Large intestine (tissue), 3 donors: ENCODE results near the gene SETD4. TPM values are rescaled to one million over a fixed set of nuclear protein-coding genes. Genes with fewer than 3 reads are reported as not detected.

Source experiments
- DNase-seq, 2 donors: peaks; one replicate each; pipeline versions ENCODE4 v3.0.0 to v3.0.0-alpha.2; 2013
- H3K27ac ChIP-seq: one replicate; pipeline ENCODE4 v1.5.1; 2013; ENCODE audit warnings: low read length
- H3K27me3 ChIP-seq: 2 replicates; pipeline ENCODE4 v1.6.1; 2013; ENCODE audit warnings: low read length; ENCODE audit not compliant: control insufficient read depth, insufficient read depth
- H3K36me3 ChIP-seq: 2 replicates; pipeline ENCODE4 v1.6.1; 2013; ENCODE audit warnings: low read length; ENCODE audit not compliant: control insufficient read depth, insufficient read depth
- H3K4me1 ChIP-seq: one replicate; pipeline ENCODE4 v1.6.1; 2013; ENCODE audit warnings: low read length; ENCODE audit not compliant: control insufficient read depth, insufficient read depth
- H3K4me3 ChIP-seq: one replicate; pipeline ENCODE4 v1.5.1; 2013; ENCODE audit warnings: low read length
- H3K9me3 ChIP-seq: one replicate; pipeline ENCODE4 v1.6.1; 2013; ENCODE audit warnings: mild to moderate bottlenecking, low read depth, low read length, moderate library complexity; ENCODE audit not compliant: control insufficient read depth
- WGBS: methylation state at CpG from one replicate; pipeline ENCODE4 v1.1.5; 2013; ENCODE audit warnings: low lambda C conversion rate; ENCODE audit not compliant: insufficient coverage; 5-methylcytosine and 5-hydroxymethylcytosine counted together
- polyA plus RNA-seq: library from polyadenylated mRNA; unstranded; fragments of 120-200 nt; gene quantifications from one replicate; pipeline ENCODE4 v1.2.1, GENCODE V29; 2013

Gene SETD4
- polyA plus RNA-seq, 1 donor = 23.1 TPM

DNA sequence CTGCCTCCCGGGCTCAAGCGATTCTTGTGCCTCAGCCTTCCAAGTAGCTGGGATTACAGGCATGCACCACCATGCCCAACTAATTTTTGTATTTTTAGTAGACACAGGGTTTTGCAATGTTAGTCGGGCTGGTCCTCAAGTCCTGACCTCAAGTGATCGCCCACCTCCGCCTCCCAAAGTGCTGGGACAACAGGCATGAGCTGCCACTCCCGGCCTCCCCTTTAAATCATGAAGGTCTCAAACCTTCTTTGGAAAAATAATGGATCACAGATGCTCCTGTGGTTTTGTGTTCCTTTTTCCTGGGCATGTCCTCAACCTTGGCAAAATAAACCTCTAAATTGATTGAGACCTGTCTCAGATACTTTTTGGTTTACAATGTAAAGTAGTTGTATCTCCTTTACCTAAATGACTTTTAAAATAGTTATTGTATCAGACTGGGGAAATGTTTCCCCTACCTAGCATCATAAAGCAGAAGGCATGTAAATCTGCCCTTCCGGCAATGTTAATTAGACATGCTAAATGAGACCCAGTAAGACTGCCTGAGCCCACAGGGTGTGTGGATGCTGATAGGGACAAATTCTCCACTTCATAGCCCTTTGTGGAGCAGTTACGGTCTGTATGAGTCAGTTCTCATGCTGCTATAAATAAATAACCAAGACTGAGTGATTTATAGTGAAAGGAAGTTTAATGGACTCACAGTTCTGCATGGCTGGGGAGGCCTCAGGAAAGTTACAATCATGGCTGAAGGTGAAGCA, 37.3 kb upstream of the SETD4 start:
- no peaks in the 10 kb centered on the region for H3K4me1 ChIP-seq
- DNase-seq = peak in 1 of 2 donors; percentile 56
- no peak overlapping the region for H3K27ac ChIP-seq
- H3K36me3 ChIP-seq = no peaks in the 10 kb centered on the region
- H3K9me3 ChIP-seq = peaks cover 6% of the 10 kb centered on the region
- H3K4me3 ChIP-seq = no peak overlapping the region
- H3K27me3 ChIP-seq = peaks cover 2% of the 10 kb centered on the region
- no CpG with 5 or more reads among the region's 8 CpGs for whole genome bisulfite sequencing

DNA sequence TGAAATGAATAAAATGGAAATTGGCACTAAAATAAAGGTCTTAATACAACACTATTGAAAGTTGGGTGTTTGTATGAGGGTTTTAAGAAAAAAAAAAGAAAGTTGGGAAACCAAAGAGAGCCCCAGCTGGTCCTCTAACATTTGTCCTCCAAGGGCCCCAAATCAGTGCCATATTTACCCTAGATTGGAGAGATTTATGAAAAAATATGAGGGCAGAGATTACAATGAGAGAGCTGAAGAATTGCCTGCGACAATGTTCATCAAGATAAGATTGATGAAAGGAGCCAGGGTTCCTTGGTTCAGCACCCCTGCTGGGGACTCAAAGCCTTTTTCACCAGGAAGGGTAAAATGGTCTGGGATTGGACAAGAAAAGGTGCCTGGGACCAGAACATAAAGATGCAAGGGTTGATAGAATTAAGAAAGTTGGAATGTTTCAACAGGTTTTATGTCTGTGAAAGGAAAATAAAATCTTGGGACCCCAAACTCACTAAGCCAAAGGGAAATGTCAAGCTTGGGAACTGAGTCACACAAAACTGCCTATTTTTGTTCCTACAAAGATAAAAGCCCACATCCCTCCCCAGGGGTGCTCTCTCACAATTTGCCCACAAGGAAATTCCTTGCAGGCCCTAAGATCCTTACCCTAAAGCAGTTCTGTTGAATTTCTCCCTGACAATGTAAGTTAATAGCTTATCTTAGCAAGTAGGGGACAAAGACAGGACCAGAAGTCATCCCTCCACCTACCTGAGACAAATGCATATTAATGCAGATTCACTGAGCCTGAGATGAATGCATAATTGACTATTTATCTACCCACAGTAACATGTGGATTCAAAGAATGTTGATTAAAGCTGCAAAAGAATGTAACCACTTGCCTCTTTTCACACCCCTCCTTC, 36.3 kb upstream of the SETD4 start:
- DNase-seq = no peak
- peaks cover 6% of the 10 kb centered on the region for H3K9me3 ChIP-seq
- H3K27me3 ChIP-seq = peaks cover 2% of the 10 kb centered on the region
- H3K4me1 ChIP-seq = no peaks in the 10 kb centered on the region
- no peaks in the 10 kb centered on the region for H3K36me3 ChIP-seq
- no CpG with 5 or more reads among the region's 1 CpG for WGBS
- no peak overlapping the region for H3K4me3 ChIP-seq
- no peak overlapping the region for H3K27ac ChIP-seq

DNA sequence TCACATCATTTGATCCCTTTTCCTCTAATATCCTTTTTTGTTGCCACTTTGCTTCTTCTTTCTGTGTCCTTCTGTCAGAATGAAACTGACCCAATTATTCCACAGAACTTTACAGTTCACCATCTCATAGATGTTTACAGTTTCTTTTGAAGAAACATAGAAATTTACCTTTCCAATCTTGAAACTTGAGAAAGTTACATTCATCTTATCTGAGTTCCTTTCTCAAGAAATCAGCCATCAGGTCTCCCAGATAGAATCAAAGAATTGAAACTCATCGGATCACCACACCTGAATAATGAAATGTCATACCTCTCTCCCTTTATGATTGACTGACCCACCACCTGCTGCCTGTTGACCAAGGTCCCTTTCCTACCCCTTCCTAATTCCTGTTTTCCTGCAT, 33.2 kb upstream of the SETD4 start:
- Histone ChIP-seq H3K4me3 (no peak overlapping the region), H3K9me3 (peaks cover 6% of the 10 kb centered on the region), H3K27ac (no peak overlapping the region), H3K27me3 (no peaks in the 10 kb centered on the region), H3K4me1 (no peaks in the 10 kb centered on the region), H3K36me3 (no peaks in the 10 kb centered on the region)
- DNase-seq = no peak
- no CpG with 5 or more reads among the region's 1 CpG for WGBS

GRCh38 chr21:36092681-36093080, 32.4 kb upstream of the SETD4 start:
- no peak for DNase-seq
- Histone ChIP-seq H3K4me3 (no peak overlapping the region), H3K27ac (no peak overlapping the region), H3K9me3 (peaks cover 6% of the 10 kb centered on the region), H3K36me3 (no peaks in the 10 kb centered on the region), H3K27me3 (no peaks in the 10 kb centered on the region), H3K4me1 (no peaks in the 10 kb centered on the region)

- no peaks in the 10 kb centered on the region for H3K27me3 ChIP-seq
- no peaks in the 10 kb centered on the region for H3K4me1 ChIP-seq
- no peak overlapping the region for H3K4me3 ChIP-seq
- 100% methylated on average over 2 of the region's 3 CpGs for WGBS
- H3K9me3 ChIP-seq = peaks cover 6% of the 10 kb centered on the region
- H3K27ac ChIP-seq = no peak overlapping the region
- DNase-seq = no peak
- no peaks in the 10 kb centered on the region for H3K36me3 ChIP-seq
Observed at GRCh38 chr21:36089946-36090345, 29.6 kb upstream of the SETD4 start.

- H3K27me3 ChIP-seq = no peaks in the 10 kb centered on the region
- no peak overlapping the region for H3K4me3 ChIP-seq
- no CpG with 5 or more reads among the region's 6 CpGs for WGBS
- no peaks in the 10 kb centered on the region for H3K9me3 ChIP-seq
- H3K27ac ChIP-seq = no peak overlapping the region
- DNase-seq = no peak
- H3K36me3 ChIP-seq = no peaks in the 10 kb centered on the region
- H3K4me1 ChIP-seq = no peaks in the 10 kb centered on the region
Observed at GRCh38 chr21:36087362-36088138, 27.2 kb upstream of the SETD4 start.

DNA sequence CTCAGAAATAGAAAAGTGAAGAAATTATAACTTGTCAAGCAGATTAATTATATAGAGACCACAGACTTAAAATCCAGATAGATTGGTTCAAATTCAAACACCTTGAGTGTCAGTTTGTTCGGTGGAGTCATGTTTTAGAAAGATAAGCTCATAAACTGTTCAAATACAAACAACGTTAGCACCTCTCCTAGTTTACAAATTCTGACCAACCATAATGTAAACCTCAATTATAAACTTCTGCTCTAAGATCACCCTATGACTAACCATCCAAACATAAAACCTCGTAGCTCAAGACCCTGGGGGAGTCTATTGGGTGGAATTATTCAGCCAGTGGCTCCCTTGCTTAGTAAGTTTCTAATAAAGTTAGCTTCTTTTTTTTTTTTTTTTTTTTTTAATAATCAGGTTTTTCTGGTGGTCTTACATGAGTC, 21.9 kb upstream of the SETD4 start:
- no CpG with 5 or more reads among the region's 3 CpGs for WGBS
- H3K27me3 ChIP-seq = no peaks in the 10 kb centered on the region
- H3K4me1 ChIP-seq = peaks cover 3% of the 10 kb centered on the region
- H3K9me3 ChIP-seq = no peaks in the 10 kb centered on the region
- H3K27ac ChIP-seq = no peak overlapping the region
- DNase-seq = no peak
- no peak overlapping the region for H3K4me3 ChIP-seq
- H3K36me3 ChIP-seq = no peaks in the 10 kb centered on the region

- no peak for DNase-seq
- H3K36me3 ChIP-seq = no peaks in the 10 kb centered on the region
- no peaks in the 10 kb centered on the region for H3K9me3 ChIP-seq
- H3K4me1 ChIP-seq = peaks cover 3% of the 10 kb centered on the region
- no peak overlapping the region for H3K4me3 ChIP-seq
- no peak overlapping the region for H3K27ac ChIP-seq
- H3K27me3 ChIP-seq = no peaks in the 10 kb centered on the region
- no CpG with 5 or more reads among the region's 1 CpG for WGBS
Observed at GRCh38 chr21:36080386-36080785, 20.1 kb upstream of the SETD4 start.

DNA sequence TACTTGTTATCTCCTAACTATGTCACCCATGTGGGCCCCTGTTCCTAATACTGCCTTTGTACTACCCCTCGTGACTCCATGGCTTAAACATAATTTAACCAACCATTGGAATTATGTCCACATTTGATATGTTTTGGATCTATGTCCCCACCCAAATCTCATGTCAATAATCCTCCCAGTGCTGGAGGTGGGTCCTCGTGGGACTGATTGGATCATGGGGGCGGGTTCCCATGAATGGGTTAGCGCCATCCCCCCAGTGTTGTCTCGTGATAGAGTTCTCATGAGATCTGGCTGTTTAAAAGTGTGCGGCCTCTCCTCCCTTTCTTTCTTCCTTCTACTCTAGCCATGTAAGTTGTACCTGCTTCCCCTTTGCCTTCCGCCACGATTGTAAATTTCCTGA, 19.3 kb upstream of the SETD4 start:
- H3K4me1 ChIP-seq = peaks cover 3% of the 10 kb centered on the region
- peak overlapping the region; percentile 40 for H3K27ac ChIP-seq
- H3K36me3 ChIP-seq = no peaks in the 10 kb centered on the region
- no peaks in the 10 kb centered on the region for H3K9me3 ChIP-seq
- WGBS = 100% methylated on average over 2 of the region's 8 CpGs
- H3K27me3 ChIP-seq = no peaks in the 10 kb centered on the region
- no peak for DNase-seq
- H3K4me3 ChIP-seq = no peak overlapping the region

GRCh38 chr21:36079010-36079649, 18.8 kb upstream of the SETD4 start:
- peak; percentile 76 to 89 for DNase-seq
- no peak overlapping the region for H3K4me3 ChIP-seq
- no peaks in the 10 kb centered on the region for H3K27me3 ChIP-seq
- H3K9me3 ChIP-seq = no peaks in the 10 kb centered on the region
- peak overlapping the region; percentile 40 for H3K27ac ChIP-seq
- H3K36me3 ChIP-seq = no peaks in the 10 kb centered on the region
- H3K4me1 ChIP-seq = peaks cover 3% of the 10 kb centered on the region
- WGBS = 96% methylated on average over 5 of the region's 14 CpGs
